Suprapubic skin (tissue), 4 donors: ENCODE results near the gene RTL10.

Experiments used
- EP300 ChIP-seq: sonication (generic); formaldehyde crosslinking; IDR thresholded peaks from one replicate; pipeline ENCODE4 v1.6.1; 2017; ENCODE audit warnings: antibody characterized with exemption
- POLR2A ChIP-seq, 2 donors: fragments of 450-650 bp; IDR thresholded peaks; one replicate each; pipeline ENCODE4 v1.6.1; 2017; ENCODE audit warnings: antibody characterized with exemption in 2 of 2, mild to moderate bottlenecking in 2 of 2, moderate library complexity in 2 of 2
- POLR2AphosphoS5 ChIP-seq, 3 donors: sonication (generic); formaldehyde crosslinking; IDR thresholded peaks; one replicate each; pipeline ENCODE4 v1.6.1; 2017; ENCODE audit warnings: antibody characterized with exemption in 3 of 3
- TF ChIP-seq, protein P1 (sequence below), 2 donors: fragments of 200-600 bp in 1 of 2; fragments of 450-650 bp in 1 of 2; sonication (generic) in 1 of 2; IDR thresholded peaks; one replicate each; pipeline ENCODE4 v1.5.1; 2016 to 2019; ENCODE audit warnings: antibody characterized with exemption in 2 of 2, mild to moderate bottlenecking in 1 of 2, moderate library complexity in 1 of 2

- no peak for TF ChIP-seq POLR2AphosphoS5 (IDR thresholded peaks at IDR 0.05)
- TF ChIP-seq, protein P1, sequence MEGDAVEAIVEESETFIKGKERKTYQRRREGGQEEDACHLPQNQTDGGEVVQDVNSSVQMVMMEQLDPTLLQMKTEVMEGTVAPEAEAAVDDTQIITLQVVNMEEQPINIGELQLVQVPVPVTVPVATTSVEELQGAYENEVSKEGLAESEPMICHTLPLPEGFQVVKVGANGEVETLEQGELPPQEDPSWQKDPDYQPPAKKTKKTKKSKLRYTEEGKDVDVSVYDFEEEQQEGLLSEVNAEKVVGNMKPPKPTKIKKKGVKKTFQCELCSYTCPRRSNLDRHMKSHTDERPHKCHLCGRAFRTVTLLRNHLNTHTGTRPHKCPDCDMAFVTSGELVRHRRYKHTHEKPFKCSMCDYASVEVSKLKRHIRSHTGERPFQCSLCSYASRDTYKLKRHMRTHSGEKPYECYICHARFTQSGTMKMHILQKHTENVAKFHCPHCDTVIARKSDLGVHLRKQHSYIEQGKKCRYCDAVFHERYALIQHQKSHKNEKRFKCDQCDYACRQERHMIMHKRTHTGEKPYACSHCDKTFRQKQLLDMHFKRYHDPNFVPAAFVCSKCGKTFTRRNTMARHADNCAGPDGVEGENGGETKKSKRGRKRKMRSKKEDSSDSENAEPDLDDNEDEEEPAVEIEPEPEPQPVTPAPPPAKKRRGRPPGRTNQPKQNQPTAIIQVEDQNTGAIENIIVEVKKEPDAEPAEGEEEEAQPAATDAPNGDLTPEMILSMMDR (IDR thresholded peaks at IDR 0.05), result no peak
- no peak for TF ChIP-seq POLR2A (IDR thresholded peaks at IDR 0.05)
- no peak for TF ChIP-seq EP300
Measured at GRCh38 chr22:19901577-19902244, 47.0 kb upstream of the RTL10 start.
